Subcutaneous adipose tissue (tissue), 4 donors: ENCODE measurements around the gene ATP8A1. TPM values are rescaled to one million over a fixed set of nuclear protein-coding genes. Genes with fewer than 3 reads are reported as not detected.

Experiments
- CTCF ChIP-seq: fragments of 450-650 bp; IDR thresholded peaks from one replicate; pipeline ENCODE4 v1.5.1; 2016; ENCODE audit warnings: low read depth, mild to moderate bottlenecking, control low read depth, antibody characterized with exemption, moderate library complexity
- total RNA-seq, 4 donors: library from RNA; depleted of rRNA; stranded (reverse); fragments of >200 nt; gene quantifications; one replicate each; pipeline ENCODE4 v1.1.0, GENCODE V29; 2016

ATP8A1 gene
- total RNA-seq, 4 donors from 2014 or later, result 17.6 to 38.5 (median 21.0) TPM

GRCh38 chr4:42616572-42616971 is 40.3 kb downstream of the ATP8A1 start:
- no peak for TF ChIP-seq CTCF

GRCh38 chr4:42615131-42615763 is 41.7 kb downstream of the ATP8A1 start:
- no peak for TF ChIP-seq CTCF

- no peak for TF ChIP-seq CTCF
Measured at GRCh38 chr4:42612898-42613297, 44.0 kb downstream of the ATP8A1 start.

DNA sequence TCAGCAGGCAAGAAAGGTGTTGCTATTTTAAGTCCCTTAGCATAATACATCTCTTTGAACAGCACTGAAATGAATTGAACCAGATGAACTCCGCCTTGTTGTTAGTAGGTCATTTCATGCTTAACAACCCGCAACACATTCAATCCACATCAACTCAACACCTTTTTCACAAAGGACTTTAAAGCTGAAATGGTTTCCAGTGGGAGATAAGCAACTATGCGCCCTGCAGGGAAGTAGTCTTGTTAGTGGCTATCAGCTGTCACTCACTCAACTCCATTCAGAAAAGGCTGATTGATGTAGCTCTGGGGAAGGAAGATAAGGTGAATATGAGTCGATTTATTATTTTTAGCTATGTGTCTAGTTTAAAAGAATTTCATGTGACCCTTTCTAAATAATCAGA is 46.0 kb downstream of the ATP8A1 start:
- TF ChIP-seq CTCF, result no peak

DNA sequence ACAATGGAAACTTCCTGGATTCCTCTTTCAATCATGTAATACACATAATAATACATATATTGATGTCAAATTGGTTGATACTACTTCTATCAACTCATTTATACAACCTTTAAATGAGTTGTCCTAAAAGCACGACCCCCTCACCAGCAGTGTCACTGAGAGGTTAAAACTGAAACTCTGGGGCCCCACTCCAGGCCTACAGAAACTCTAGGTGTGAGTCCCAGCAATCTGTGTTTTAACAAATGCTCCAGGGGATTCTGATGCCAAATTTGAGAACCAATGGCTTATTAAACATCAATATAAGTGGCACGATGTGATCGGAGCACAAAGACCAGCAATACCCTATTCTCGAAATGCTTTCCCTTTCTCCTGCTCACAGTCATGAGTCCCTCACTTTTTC is 47.9 kb downstream of the ATP8A1 start:
- TF ChIP-seq CTCF, result no peak

DNA sequence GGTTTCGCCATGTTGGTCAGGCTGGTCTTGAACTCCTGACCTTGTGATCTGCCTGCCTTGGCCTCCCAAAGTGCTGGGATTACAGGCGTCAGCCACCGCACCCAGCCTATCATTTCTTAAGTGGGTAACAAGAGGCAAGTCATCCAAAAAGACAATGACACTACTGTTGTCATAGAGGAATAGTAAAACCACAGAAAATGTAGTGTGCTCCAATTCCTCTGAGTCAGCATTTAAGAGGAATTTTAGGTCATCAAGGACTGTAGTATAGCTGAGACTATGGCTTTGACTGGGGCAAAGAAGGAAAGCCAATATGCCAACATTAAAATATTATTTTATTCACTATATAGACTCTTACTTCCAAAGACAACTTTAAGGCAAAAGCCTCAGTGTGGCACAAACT is 48.4 kb downstream of the ATP8A1 start:
- TF ChIP-seq CTCF, result no peak

GRCh38 chr4:42607011-42607726 is 49.7 kb downstream of the ATP8A1 start:
- TF ChIP-seq CTCF, result no peak
